GM12878 (cell line): ENCODE results near the gene SVIL. TPM values are rescaled to one million over a fixed set of nuclear protein-coding genes. Genes with fewer than 3 reads are reported as not detected.

Experiments
- ATAC-seq: fragments of 200-7000 bp; cut with Tn5 transposase; 3 replicates; pipeline ENCODE4 v1.9.1; 2020; ENCODE audit warnings: mild to moderate bottlenecking, moderate library complexity
- BruUV-seq: library from RNA; stranded (reverse); fragments of 400-500 nt; replicated peaks from 2 replicates; lab custom pipeline; 2021; lab: Mats Ljungman, UMichigan
- CTCF ChIA-PET: fragments of 300-600 bp; sonication (Branson Sonifier 250); formaldehyde crosslinking; extraction: SDS; loops from one replicate; lab custom pipeline; 2021; ENCODE audit warnings: inconsistent platforms; lab: Yijun Ruan, JAX
- POLR2A ChIA-PET: fragments of 350-600 bp; formaldehyde crosslinking; extraction: SDS; loops from one replicate; lab custom pipeline; 2021; ENCODE audit warnings: inconsistent platforms; lab: Charles Lee
- RAD21 ChIA-PET: fragments of 300-600 bp; sonication (Branson Sonifier 250); formaldehyde crosslinking; loops from one replicate; lab custom pipeline; 2023; ENCODE audit warnings: antibody characterized with exemption; ENCODE audit not compliant: unreplicated experiment; lab: Charles Lee
- SMC1A ChIA-PET: fragments of 300-600 bp; sonication (Branson Sonifier 250); formaldehyde crosslinking; loops from one replicate; lab custom pipeline; 2023; ENCODE audit not compliant: unreplicated experiment, uncharacterized antibody; lab: Charles Lee
- DNase-seq: peaks from one replicate; pipeline ENCODE4 v3.0.0-alpha.2; 2011; ENCODE audit warnings: low read depth, low spot score
- FAIRE-seq: peaks from 3 replicates; lab custom pipeline; 2011; peaks lifted over from hg19 to GRCh38; lab: Jason Lieb, UNC
- H2AFZ ChIP-seq: 2 replicates; pipeline ENCODE4 v1.6.0; 2011; ENCODE audit warnings: low read depth, low read length, control low read depth; ENCODE audit not compliant: control insufficient read depth
- H3K27ac ChIP-seq: 2 replicates; pipeline ENCODE4 v1.5.1; 2011; ENCODE audit warnings: control low read depth; ENCODE audit not compliant: control insufficient read depth, insufficient read depth
- H3K27me3 ChIP-seq, 2 experiments: replicated peaks in 1 of 2; 2 replicates each; pipeline versions ENCODE4 v1.6.0 to v1.6.1; 2011; ENCODE audit warnings: low read length in 1 of 2; ENCODE audit not compliant: control insufficient read depth in 2 of 2, insufficient read depth in 2 of 2
- H3K36me3 ChIP-seq, 2 experiments: 2 replicates each; pipeline ENCODE4 v1.5.1; 2011; ENCODE audit warnings: low read length in 1 of 2; ENCODE audit not compliant: control insufficient read depth in 2 of 2, insufficient read depth in 2 of 2
- H3K4me1 ChIP-seq: 2 replicates; pipeline ENCODE4 v1.6.1; 2011; ENCODE audit warnings: mild to moderate bottlenecking, low read length, moderate library complexity, mixed read lengths; ENCODE audit not compliant: control insufficient read depth, insufficient read depth
- H3K4me2 ChIP-seq: 2 replicates; pipeline ENCODE4 v1.6.0; 2011; ENCODE audit warnings: control low read depth; ENCODE audit not compliant: control insufficient read depth, insufficient read depth
- H3K4me3 ChIP-seq: fragments of 200-600 bp; sonication (generic); 2 replicates; pipeline ENCODE4 v1.5.1; 2016
- H3K79me2 ChIP-seq: 2 replicates; pipeline ENCODE4 v1.6.0; 2011; ENCODE audit warnings: low read length; ENCODE audit not compliant: control insufficient read depth, insufficient read depth
- H3K9ac ChIP-seq: 2 replicates; pipeline ENCODE4 v1.8.0; 2011; ENCODE audit warnings: low read length, control low read depth, mixed read lengths; ENCODE audit not compliant: control insufficient read depth, insufficient read depth
- H3K9me3 ChIP-seq: replicated peaks from 3 replicates; pipeline ENCODE4 v1.5.1; 2011; ENCODE audit warnings: mild to moderate bottlenecking, low read length; ENCODE audit not compliant: control insufficient read depth, insufficient read depth
- H4K20me1 ChIP-seq: 2 replicates; pipeline ENCODE4 v1.6.0; 2011; ENCODE audit not compliant: control insufficient read depth, insufficient read depth
- BCL11A ChIP-seq: IDR thresholded peaks from 2 replicates; pipeline ENCODE4 v1.6.1; 2011; ENCODE audit warnings: low read depth, low read length
- BCLAF1 ChIP-seq: fragments of 450-650 bp; IDR thresholded peaks from 2 replicates; pipeline ENCODE4 v1.6.1; 2017; ENCODE audit warnings: antibody characterized with exemption, mild to moderate bottlenecking, moderate library complexity
- BRCA1 ChIP-seq: IDR thresholded peaks from 2 replicates; pipeline ENCODE4 v1.6.1; 2011; ENCODE audit warnings: low read depth, low read length, improper control_type of control experiment
- CEBPB ChIP-seq, 2 experiments: fragments of 150-350 bp in 1 of 2; IDR thresholded peaks; 2 replicates each; pipeline ENCODE4 v1.6.1; 2012 to 2014; ENCODE audit warnings: low read depth in 2 of 2, low read length in 2 of 2, borderline replicate concordance in 1 of 2, inconsistent platforms in 1 of 2
- EZH2 ChIP-seq: IDR thresholded peaks from 2 replicates; pipeline ENCODE4 v1.6.1; 2012; ENCODE audit warnings: low read depth, mild to moderate bottlenecking, control low read depth, inconsistent platforms, low read length, borderline replicate concordance; ENCODE audit not compliant: control insufficient read depth
- FOXK2 ChIP-seq: fragments of 450-650 bp; IDR thresholded peaks from 2 replicates; pipeline ENCODE4 v1.6.1; 2017; ENCODE audit warnings: mild to moderate bottlenecking, moderate library complexity
- KAT2A ChIP-seq: conservative IDR thresholded peaks from 2 replicates; pipeline ENCODE4 v1.6.1; 2011; ENCODE audit warnings: low read depth, low read length; ENCODE audit not compliant: control insufficient read depth
- MEF2B ChIP-seq: fragments of 450-650 bp; IDR thresholded peaks from 2 replicates; pipeline ENCODE4 v1.6.1; 2018; ENCODE audit warnings: mild to moderate bottlenecking, moderate library complexity; ENCODE audit not compliant: partially characterized antibody, poor library complexity, severe bottlenecking
- MYC ChIP-seq: IDR thresholded peaks from 2 replicates; pipeline ENCODE4 v1.6.1; 2011; ENCODE audit warnings: mild to moderate bottlenecking, low read length, moderate library complexity, inconsistent platforms; ENCODE audit not compliant: insufficient read depth, insufficient replicate concordance, insufficient read length, severe bottlenecking
- NR2F1 ChIP-seq: fragments of 450-650 bp; conservative IDR thresholded peaks from 2 replicates; pipeline ENCODE4 v1.6.1; 2017; ENCODE audit warnings: mild to moderate bottlenecking
- TAF1 ChIP-seq: IDR thresholded peaks from 2 replicates; pipeline ENCODE4 v1.6.1; 2011; ENCODE audit warnings: mild to moderate bottlenecking, low read depth, low read length, borderline replicate concordance
- TCF3 ChIP-seq: IDR thresholded peaks from 2 replicates; pipeline ENCODE4 v1.6.1; 2012; ENCODE audit warnings: low read depth, mild to moderate bottlenecking, low read length, borderline replicate concordance; ENCODE audit not compliant: insufficient read depth
- ZNF207 ChIP-seq: fragments of 450-650 bp; IDR thresholded peaks from 2 replicates; pipeline ENCODE4 v1.6.1; 2014; ENCODE audit warnings: antibody characterized with exemption, mild to moderate bottlenecking, borderline replicate concordance
- ZNF384 ChIP-seq: IDR thresholded peaks from 2 replicates; pipeline ENCODE4 v1.6.1; 2012; ENCODE audit warnings: low read depth, mild to moderate bottlenecking, low read length, improper control_type of control experiment, borderline replicate concordance
- WGBS: methylation state at CpG from one replicate; pipeline ENCODE4 v1.1.6; 2016; ENCODE audit warnings: low lambda C conversion rate; ENCODE audit not compliant: insufficient replicate concordance, insufficient coverage; ENCODE audit errors: missing lambda C conversion rate; 5-methylcytosine and 5-hydroxymethylcytosine counted together
- in situ Hi-C: fragments of 300-500 bp; cut with MboI; formaldehyde crosslinking; loops from 9 replicates; pipeline ENCODE4 v1.14.3; 2018; ENCODE audit warnings: mixed read lengths
- intact Hi-C: fragments of 100-400 bp; cut with micrococcal nuclease; formaldehyde crosslinking; loops from one replicate; pipeline ENCODE4 v1.14.2; 2022; ENCODE audit not compliant: unreplicated experiment
- polyA plus RNA-seq, 11 experiments: library from polyadenylated mRNA; depleted of rRNA in 4 of 11; unstranded in 6 of 11; stranded (reverse) in 5 of 11; fragments of >200 nt; fragmentation: Nextera tagmentation in 4 of 11; fragmentation: Illumina TruSeq in 1 of 11; extraction: Ambion mirVana in 4 of 11; extraction: Trizol in 1 of 11; gene quantifications; 1 replicate in 1 of 11; 2 replicates in 10 of 11; pipeline versions ENCODE4 v1.2.1 to v1.2.3, GENCODE V29; 2011 to 2016; ENCODE audit warnings: inconsistent platforms in 2 of 11, missing spikeins in 2 of 11, low read depth in 1 of 11
- total RNA-seq, 4 experiments: library from RNA; depleted of rRNA in 3 of 4; stranded (reverse); fragments of >200 nt in 3 of 4; fragmentation: Illumina TruSeq in 1 of 4; extraction: Trizol in 1 of 4; gene quantifications; 2 replicates each; pipeline versions ENCODE4 v1.2.1 to v1.2.3, GENCODE V29; 2013 to 2021
- TF ChIP-seq, protein P1 (sequence below): fragments of 450-650 bp; IDR thresholded peaks from 2 replicates; pipeline ENCODE4 v1.6.1; 2018; ENCODE audit warnings: mild to moderate bottlenecking, low read depth, moderate library complexity; ENCODE audit not compliant: partially characterized antibody

SVIL gene
- total and polyA plus RNA-seq, 10 of the 15 experiments (the other 5 are each of a cell fraction or from before 2014, with no cell fraction given) = 0.22 to 1.9 (median 0.87) TPM

GRCh38 chr10:29473087-29473356 lies 161.7 kb downstream of the SVIL start:
- in situ Hi-C loops = no loop called here
- TF ChIP-seq MYC = no peak
- no peak for TF ChIP-seq BRCA1
- no peak for TF ChIP-seq CEBPB (IDR thresholded peaks at IDR 0.05; ENCODE audit: borderline replicate concordance in 1 of 2, low read depth in 2 of 2, low read length in 2 of 2)
- no peak for TF ChIP-seq ZNF207
- TF ChIP-seq TAF1 = no peak
- TF ChIP-seq BCL11A = no peak
- TF ChIP-seq KAT2A = no peak
- no peak for TF ChIP-seq FOXK2
- TF ChIP-seq, protein P1, sequence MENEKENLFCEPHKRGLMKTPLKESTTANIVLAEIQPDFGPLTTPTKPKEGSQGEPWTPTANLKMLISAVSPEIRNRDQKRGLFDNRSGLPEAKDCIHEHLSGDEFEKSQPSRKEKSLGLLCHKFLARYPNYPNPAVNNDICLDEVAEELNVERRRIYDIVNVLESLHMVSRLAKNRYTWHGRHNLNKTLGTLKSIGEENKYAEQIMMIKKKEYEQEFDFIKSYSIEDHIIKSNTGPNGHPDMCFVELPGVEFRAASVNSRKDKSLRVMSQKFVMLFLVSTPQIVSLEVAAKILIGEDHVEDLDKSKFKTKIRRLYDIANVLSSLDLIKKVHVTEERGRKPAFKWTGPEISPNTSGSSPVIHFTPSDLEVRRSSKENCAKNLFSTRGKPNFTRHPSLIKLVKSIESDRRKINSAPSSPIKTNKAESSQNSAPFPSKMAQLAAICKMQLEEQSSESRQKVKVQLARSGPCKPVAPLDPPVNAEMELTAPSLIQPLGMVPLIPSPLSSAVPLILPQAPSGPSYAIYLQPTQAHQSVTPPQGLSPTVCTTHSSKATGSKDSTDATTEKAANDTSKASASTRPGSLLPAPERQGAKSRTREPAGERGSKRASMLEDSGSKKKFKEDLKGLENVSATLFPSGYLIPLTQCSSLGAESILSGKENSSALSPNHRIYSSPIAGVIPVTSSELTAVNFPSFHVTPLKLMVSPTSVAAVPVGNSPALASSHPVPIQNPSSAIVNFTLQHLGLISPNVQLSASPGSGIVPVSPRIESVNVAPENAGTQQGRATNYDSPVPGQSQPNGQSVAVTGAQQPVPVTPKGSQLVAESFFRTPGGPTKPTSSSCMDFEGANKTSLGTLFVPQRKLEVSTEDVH = no peak
- TF ChIP-seq MEF2B = no peak
- no peak for TF ChIP-seq ZNF384
- TF ChIP-seq TCF3 = no peak
- TF ChIP-seq EZH2 = no peak
- no peak for TF ChIP-seq BCLAF1
- no peak for TF ChIP-seq NR2F1

More at GRCh38 chr10:29473087-29473356, 161.7 kb downstream of the SVIL start:
- RAD21 ChIA-PET = no interaction called here
- 63% methylated on average over 6 of the region's 6 CpGs for WGBS
- Histone ChIP-seq H3K4me3 (no peak overlapping the region), H3K4me1 (no peaks in the 10 kb centered on the region), H3K9me3 (no peaks in the 10 kb centered on the region), H3K36me3 (peaks cover 0 to 2% of the 10 kb centered on the region in 2 experiments; a peak in 2 of 4 replicates), H3K9ac (no peak overlapping the region), H3K27ac (no peak overlapping the region), H3K79me2 (no peaks in the 10 kb centered on the region), H4K20me1 (no peaks in the 10 kb centered on the region), H3K27me3 (no peaks in the 10 kb centered on the region), H3K4me2 (no peak overlapping the region), H2AFZ (no peak overlapping the region)
- CTCF ChIA-PET = no interaction called here
- no TSS peak for BruUV-seq
- FAIRE-seq (no peak), DNase-seq (no peak), ATAC-seq (no peak)
- intact Hi-C loops = no loop called here
- POLR2A ChIA-PET = no interaction called here
- SMC1A ChIA-PET = no interaction called here
